ENCODE measurements around the gene RNH1.

GRCh38 chr11:486189-486588 lies 20.9 kb downstream of the RNH1 start:
- TF ChIP-seq, protein P1, sequence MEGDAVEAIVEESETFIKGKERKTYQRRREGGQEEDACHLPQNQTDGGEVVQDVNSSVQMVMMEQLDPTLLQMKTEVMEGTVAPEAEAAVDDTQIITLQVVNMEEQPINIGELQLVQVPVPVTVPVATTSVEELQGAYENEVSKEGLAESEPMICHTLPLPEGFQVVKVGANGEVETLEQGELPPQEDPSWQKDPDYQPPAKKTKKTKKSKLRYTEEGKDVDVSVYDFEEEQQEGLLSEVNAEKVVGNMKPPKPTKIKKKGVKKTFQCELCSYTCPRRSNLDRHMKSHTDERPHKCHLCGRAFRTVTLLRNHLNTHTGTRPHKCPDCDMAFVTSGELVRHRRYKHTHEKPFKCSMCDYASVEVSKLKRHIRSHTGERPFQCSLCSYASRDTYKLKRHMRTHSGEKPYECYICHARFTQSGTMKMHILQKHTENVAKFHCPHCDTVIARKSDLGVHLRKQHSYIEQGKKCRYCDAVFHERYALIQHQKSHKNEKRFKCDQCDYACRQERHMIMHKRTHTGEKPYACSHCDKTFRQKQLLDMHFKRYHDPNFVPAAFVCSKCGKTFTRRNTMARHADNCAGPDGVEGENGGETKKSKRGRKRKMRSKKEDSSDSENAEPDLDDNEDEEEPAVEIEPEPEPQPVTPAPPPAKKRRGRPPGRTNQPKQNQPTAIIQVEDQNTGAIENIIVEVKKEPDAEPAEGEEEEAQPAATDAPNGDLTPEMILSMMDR (IDR thresholded peaks at IDR 0.05): no peak
- TF ChIP-seq POLR2A (IDR thresholded peaks at IDR 0.05) (no peak), POLR2AphosphoS5 (IDR thresholded peaks at IDR 0.05) (no peak), EP300 (IDR thresholded peaks at IDR 0.05) (no peak)
